SU-DHL-6 (cell line): ENCODE results near the gene FAM163B.

ENCODE experiments used
- H2AFZ ChIP-seq: fragments of 200-600 bp; sonication (generic); 2 replicates; pipeline ENCODE4 v1.6.1; 2014; ENCODE audit warnings: low read depth, mild to moderate bottlenecking, moderate library complexity, mixed read lengths, antibody characterized with exemption, low read length; ENCODE audit not compliant: severe bottlenecking
- H3F3A ChIP-seq: fragments of 200-600 bp; shearing (Covaris generic); 2 replicates; pipeline ENCODE4 v1.6.0; 2016; ENCODE audit warnings: antibody characterized with exemption, mild to moderate bottlenecking; ENCODE audit not compliant: insufficient read depth
- H3K27ac ChIP-seq: fragments of 200-600 bp; sonication (generic); 2 replicates; pipeline ENCODE4 v1.5.1; 2016; ENCODE audit warnings: low read depth, mild to moderate bottlenecking, low read length, moderate library complexity, mixed read lengths
- H3K27me3 ChIP-seq: fragments of 200-600 bp; sonication (generic), shearing (Covaris generic); 2 replicates; pipeline ENCODE4 v1.6.0; 2014; ENCODE audit warnings: mild to moderate bottlenecking, low read length
- H3K36me3 ChIP-seq: fragments of 200-600 bp; sonication (generic); 2 replicates; pipeline ENCODE4 v1.6.1; 2014; ENCODE audit warnings: mild to moderate bottlenecking, low read length, mixed read lengths
- H3K4me2 ChIP-seq: fragments of 300-600, 200-600 bp; shearing (Covaris generic), sonication (generic); 2 replicates; pipeline ENCODE4 v1.6.0; 2014; ENCODE audit warnings: low read length, low read depth, mild to moderate bottlenecking; ENCODE audit not compliant: poor library complexity, severe bottlenecking
- H3K4me3 ChIP-seq: fragments of 200-600 bp; sonication (generic); 2 replicates; pipeline ENCODE4 v1.5.1; 2014; ENCODE audit warnings: antibody characterized with exemption, low read length, mild to moderate bottlenecking, mixed read lengths; ENCODE audit not compliant: insufficient read depth, poor library complexity, severe bottlenecking
- H3K79me2 ChIP-seq: fragments of 200-600 bp; sonication (generic); 2 replicates; pipeline ENCODE4 v1.6.1; 2014; ENCODE audit warnings: mild to moderate bottlenecking, low read length, moderate library complexity; ENCODE audit not compliant: insufficient read depth
- H3K9ac ChIP-seq: fragments of 200-600 bp; sonication (generic); 2 replicates; pipeline ENCODE4 v1.7.0; 2014; ENCODE audit warnings: mild to moderate bottlenecking, low read length
- H3K9me2 ChIP-seq: fragments of 200-600 bp; sonication (generic); replicated peaks from 2 replicates; pipeline ENCODE4 v1.6.1; 2014; ENCODE audit warnings: low read length; ENCODE audit not compliant: insufficient read depth
- H3K9me3 ChIP-seq: fragments of 200-600 bp; sonication (generic); 2 replicates; pipeline ENCODE4 v1.6.1; 2014; ENCODE audit warnings: low read length, mixed read lengths; ENCODE audit not compliant: insufficient read depth
- H4K20me1 ChIP-seq: fragments of 200-600 bp; sonication (generic); 2 replicates; pipeline ENCODE4 v1.6.1; 2014; ENCODE audit warnings: low read depth, mild to moderate bottlenecking, antibody characterized with exemption, low read length, moderate library complexity, mixed read lengths
- EZH2phosphoT487 ChIP-seq: fragments of 200-600 bp; sonication (generic), shearing (Covaris generic); conservative IDR thresholded peaks from 2 replicates; pipeline ENCODE4 v1.6.1; 2018; ENCODE audit warnings: mild to moderate bottlenecking, antibody characterized with exemption, low read length, moderate library complexity, mixed read lengths
- TF ChIP-seq, protein P1 (sequence below): fragments of 200-600 bp; sonication (generic); IDR thresholded peaks from one replicate; pipeline ENCODE4 v1.5.1; 2017; ENCODE audit warnings: antibody characterized with exemption, mild to moderate bottlenecking, low read length, moderate library complexity; ENCODE audit not compliant: insufficient read depth, poor library complexity, severe bottlenecking

Gene FAM163B

DNA sequence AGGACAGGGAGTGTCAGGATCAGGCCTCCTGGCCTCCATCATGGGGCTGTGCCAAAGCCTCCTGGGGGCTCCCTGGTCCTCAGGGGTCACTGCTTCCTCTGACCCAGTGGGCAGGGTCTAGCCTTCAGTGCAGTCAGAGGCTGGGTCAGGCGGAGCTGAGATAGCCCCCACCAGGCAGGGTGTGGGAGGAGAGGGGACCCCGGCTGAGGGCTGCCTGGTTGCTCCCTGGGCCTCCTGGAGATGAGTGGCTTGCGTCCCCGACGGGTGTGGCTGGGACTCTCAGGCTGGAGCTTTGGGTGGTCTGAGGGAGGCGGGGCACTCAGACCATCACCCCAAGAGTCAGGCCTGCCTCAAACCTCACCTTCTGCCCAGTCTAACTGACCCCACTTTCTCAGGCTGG, 21.7 kb downstream of the FAM163B start:
- H3K9ac ChIP-seq: no peak overlapping the region
- H3K9me3 ChIP-seq: peaks cover 4% of the 10 kb centered on the region; the same call in 1 of the 2 replicates
- no peaks in the 10 kb centered on the region; the same call in 1 of the 2 replicates for H3K27me3 ChIP-seq
- H3K36me3 ChIP-seq: no peaks in the 10 kb centered on the region
- no peaks in the 10 kb centered on the region for H4K20me1 ChIP-seq
- H3F3A ChIP-seq: peaks cover 4% of the 10 kb centered on the region; the same call in 1 of the 2 replicates
- no peak overlapping the region for H2AFZ ChIP-seq
- no peak overlapping the region for H3K27ac ChIP-seq
- TF ChIP-seq EZH2phosphoT487: no peak
- no peaks in the 10 kb centered on the region for H3K9me2 ChIP-seq
- H3K4me3 ChIP-seq: no peak overlapping the region
- no peaks in the 10 kb centered on the region for H3K79me2 ChIP-seq
- H3K4me2 ChIP-seq: no peak overlapping the region

DNA sequence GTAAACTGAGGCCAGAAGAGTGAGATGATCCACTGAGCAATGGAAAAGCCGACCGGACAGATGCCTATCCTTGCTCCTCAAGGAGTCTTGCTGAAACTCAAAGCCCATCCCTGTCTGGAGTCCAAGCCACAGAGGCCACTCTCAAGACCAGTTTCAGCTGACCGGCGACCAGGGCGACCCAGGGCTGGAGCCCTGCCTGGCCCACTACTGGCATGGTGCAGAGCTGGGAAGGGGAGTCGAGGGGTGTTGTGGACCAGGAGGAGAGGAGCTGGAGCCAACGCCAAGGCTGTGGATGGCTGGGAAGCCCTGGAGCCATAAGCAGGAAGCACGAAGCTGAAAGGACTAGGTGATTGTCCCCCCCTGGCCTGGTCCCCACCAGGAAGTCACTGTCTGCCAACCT, 22.1 kb downstream of the FAM163B start:
- Histone ChIP-seq H4K20me1 (no peaks in the 10 kb centered on the region), H3K79me2 (no peaks in the 10 kb centered on the region), H3K9me3 (peaks cover 4% of the 10 kb centered on the region; the same call in 1 of the 2 replicates), H3K9ac (no peak overlapping the region), H3F3A (peaks cover 4% of the 10 kb centered on the region; the same call in 1 of the 2 replicates), H2AFZ (no peak overlapping the region), H3K36me3 (no peaks in the 10 kb centered on the region), H3K9me2 (no peaks in the 10 kb centered on the region), H3K27ac (no peak overlapping the region), H3K4me3 (no peak overlapping the region), H3K4me2 (no peak overlapping the region), H3K27me3 (no peaks in the 10 kb centered on the region; the same call in 1 of the 2 replicates)
- no peak for TF ChIP-seq EZH2phosphoT487
- TF ChIP-seq, protein P1, sequence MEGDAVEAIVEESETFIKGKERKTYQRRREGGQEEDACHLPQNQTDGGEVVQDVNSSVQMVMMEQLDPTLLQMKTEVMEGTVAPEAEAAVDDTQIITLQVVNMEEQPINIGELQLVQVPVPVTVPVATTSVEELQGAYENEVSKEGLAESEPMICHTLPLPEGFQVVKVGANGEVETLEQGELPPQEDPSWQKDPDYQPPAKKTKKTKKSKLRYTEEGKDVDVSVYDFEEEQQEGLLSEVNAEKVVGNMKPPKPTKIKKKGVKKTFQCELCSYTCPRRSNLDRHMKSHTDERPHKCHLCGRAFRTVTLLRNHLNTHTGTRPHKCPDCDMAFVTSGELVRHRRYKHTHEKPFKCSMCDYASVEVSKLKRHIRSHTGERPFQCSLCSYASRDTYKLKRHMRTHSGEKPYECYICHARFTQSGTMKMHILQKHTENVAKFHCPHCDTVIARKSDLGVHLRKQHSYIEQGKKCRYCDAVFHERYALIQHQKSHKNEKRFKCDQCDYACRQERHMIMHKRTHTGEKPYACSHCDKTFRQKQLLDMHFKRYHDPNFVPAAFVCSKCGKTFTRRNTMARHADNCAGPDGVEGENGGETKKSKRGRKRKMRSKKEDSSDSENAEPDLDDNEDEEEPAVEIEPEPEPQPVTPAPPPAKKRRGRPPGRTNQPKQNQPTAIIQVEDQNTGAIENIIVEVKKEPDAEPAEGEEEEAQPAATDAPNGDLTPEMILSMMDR: no peak

DNA sequence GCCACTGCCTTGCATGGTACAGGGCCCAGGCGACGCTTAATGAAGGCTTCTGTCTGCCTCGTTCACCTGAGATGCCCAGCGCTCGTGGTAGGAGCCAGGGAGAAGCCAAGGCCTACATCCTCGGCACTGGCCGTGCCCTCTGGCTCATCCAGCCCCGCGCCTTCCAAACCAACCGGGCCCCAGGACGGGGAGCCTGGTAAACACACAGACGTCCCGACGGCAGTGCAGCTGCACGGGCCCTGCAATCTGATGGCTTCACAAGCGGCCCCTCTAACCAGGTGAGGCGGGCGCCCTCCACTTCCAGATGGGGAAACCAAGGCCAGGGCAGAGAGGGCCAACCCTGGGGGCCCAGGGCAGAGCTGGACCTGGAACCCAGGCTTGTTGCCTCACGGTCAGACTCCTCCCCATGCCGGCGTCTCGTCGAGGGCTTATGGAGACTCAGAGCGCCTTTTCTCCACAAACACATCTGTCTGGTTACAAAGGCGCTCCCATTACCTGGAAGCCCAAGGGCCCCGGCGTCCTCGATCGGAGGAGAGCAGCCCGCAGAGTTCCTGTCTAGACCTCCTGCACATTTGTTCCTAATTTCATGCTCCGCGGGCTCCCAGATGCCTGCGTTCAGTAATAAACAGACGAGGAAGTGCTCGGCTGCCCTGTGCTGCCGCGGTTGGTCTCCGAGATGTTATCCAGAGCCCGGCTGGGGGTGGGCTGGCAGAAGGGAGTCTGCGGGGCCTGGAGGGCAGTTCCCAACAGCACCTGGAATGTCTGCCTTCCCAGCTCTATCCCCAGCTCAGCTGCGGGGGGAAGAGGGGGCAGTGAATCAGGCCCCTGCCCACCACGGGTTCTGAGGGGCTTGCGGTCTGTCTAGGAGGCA, 23.5 kb downstream of the FAM163B start:
- Histone ChIP-seq H3K36me3 (no peaks in the 10 kb centered on the region), H3K9ac (no peak overlapping the region), H3K4me2 (no peak overlapping the region), H4K20me1 (no peaks in the 10 kb centered on the region), H3K9me3 (peaks cover 4% of the 10 kb centered on the region; the same call in 1 of the 2 replicates), H3K4me3 (no peak overlapping the region), H2AFZ (no peak overlapping the region), H3K27ac (no peak overlapping the region), H3K79me2 (no peaks in the 10 kb centered on the region), H3K27me3 (no peaks in the 10 kb centered on the region; the same call in 1 of the 2 replicates), H3F3A (peaks cover 4% of the 10 kb centered on the region; the same call in 1 of the 2 replicates), H3K9me2 (no peaks in the 10 kb centered on the region)
- no peak for TF ChIP-seq EZH2phosphoT487
- TF ChIP-seq, protein P1: no peak
